ACHN (cell line): Measurements from ENCODE around the gene SCRT2.

ENCODE experiments used
- DNase-seq: peaks from one replicate; pipeline ENCODE4 v3.0.0-alpha.2; 2015
- in situ Hi-C: cut with HindIII; loops from 2 replicates; pipeline ENCODE4 v1.10.0; 2017; ENCODE audit warnings: low sequenced_read_pairs, low pct_ligation_motif_present, low pct_unique_long_range_greater_than_20kb

Gene SCRT2

DNA sequence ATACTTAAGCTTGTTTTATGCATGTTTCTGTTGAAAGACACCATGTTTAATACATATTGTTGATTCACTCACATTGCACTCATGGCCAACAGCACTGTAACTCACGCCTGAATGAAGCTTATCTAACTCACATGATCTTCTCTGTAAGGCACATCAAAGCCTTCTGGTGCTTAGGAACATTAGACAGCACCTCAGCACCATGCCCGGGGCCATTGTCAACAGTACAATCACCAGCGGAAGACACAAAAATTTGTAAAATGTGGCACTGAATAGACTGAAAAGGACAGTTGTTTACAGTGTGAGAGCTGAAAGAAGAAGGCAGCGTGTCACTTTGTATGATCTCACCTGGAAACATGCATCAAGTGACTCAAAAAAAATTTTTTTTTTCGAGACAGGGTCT is 56.6 kb downstream of the SCRT2 start:
- no peak for DNase-seq
- in situ Hi-C loops = no loop called here

GRCh38 chr20:617934-618690 is 57.5 kb downstream of the SCRT2 start:
- in situ Hi-C loops = no loop called here

GRCh38 chr20:615514-615913 is 60.1 kb downstream of the SCRT2 start:
- no peak for DNase-seq

More at GRCh38 chr20:617934-618690, 57.5 kb downstream of the SCRT2 start:
- DNase-seq = no peak

GRCh38 chr20:611843-612185 is 63.8 kb downstream of the SCRT2 start:
- in situ Hi-C loops = no loop called here
- DNase-seq = no peak

More at GRCh38 chr20:615514-615913, 60.1 kb downstream of the SCRT2 start:
- in situ Hi-C loops = no loop called here
